GM23338 (cell line): ENCODE data around the gene DLEU7.

ENCODE experiments used
- CREB1 ChIP-seq: fragments of 250-450 bp; sonication (Bioruptor Pico); IDR thresholded peaks from 2 replicates; pipeline ENCODE4 v1.5.0; 2020; ENCODE audit warnings: low read depth, mild to moderate bottlenecking, moderate library complexity
- EZH2 ChIP-seq: fragments of 200-600 bp; sonication (generic); IDR thresholded peaks from one replicate; pipeline ENCODE4 v1.8.0; 2017; ENCODE audit warnings: antibody characterized with exemption, mild to moderate bottlenecking, low read depth; ENCODE audit not compliant: unreplicated experiment
- EZH2phosphoT487 ChIP-seq: fragments of 200-600 bp; sonication (generic); IDR thresholded peaks from one replicate; pipeline ENCODE4 v1.8.1; 2018; ENCODE audit warnings: antibody characterized with exemption; ENCODE audit not compliant: unreplicated experiment
- JUNB ChIP-seq: IDR thresholded peaks from one replicate; pipeline ENCODE4 v1.6.1; 2016; ENCODE audit warnings: antibody characterized with exemption; ENCODE audit not compliant: unreplicated experiment
- POLR2AphosphoS5 ChIP-seq: IDR thresholded peaks from 2 replicates; pipeline ENCODE4 v1.6.1; 2016; ENCODE audit warnings: antibody characterized with exemption, low read depth
- STAT1 ChIP-seq: IDR thresholded peaks from one replicate; pipeline ENCODE4 v1.6.1; 2016; ENCODE audit warnings: antibody characterized with exemption; ENCODE audit not compliant: unreplicated experiment
- TF ChIP-seq, protein P1 (sequence below), 2 experiments: fragments of 200-600 bp in 1 of 2; sonication (generic) in 1 of 2; conservative IDR thresholded peaks; 2 replicates each; pipeline versions ENCODE4 v1.5.1 to v1.6.1; 2016 to 2017; ENCODE audit warnings: antibody characterized with exemption in 2 of 2, low read depth in 2 of 2, mild to moderate bottlenecking in 2 of 2, moderate library complexity in 1 of 2
- TF ChIP-seq, protein P2 (sequence below): IDR thresholded peaks from one replicate; pipeline ENCODE4 v1.6.1; 2018; ENCODE audit warnings: antibody characterized with exemption; ENCODE audit not compliant: unreplicated experiment

DNA sequence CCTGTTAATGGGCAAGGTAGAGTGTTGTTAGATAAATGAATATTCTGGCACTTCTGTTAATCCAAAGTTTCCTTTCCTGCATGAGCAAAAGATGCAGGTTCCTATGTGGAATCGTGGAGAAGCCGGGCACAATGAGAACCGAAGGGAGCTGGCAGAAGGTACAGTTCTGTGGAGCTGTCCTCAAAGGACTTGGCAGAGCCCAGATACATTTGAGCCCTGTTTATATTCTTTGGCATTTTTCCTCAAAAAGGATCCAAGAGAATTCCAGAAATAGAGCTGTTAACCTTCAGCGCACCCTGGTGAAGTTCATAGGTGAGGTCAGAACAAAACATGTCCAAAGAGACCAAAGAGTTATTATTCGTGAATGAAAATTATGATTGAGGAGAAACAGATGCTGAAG is 4.0 kb upstream of the DLEU7 start:
- TF ChIP-seq POLR2AphosphoS5 (no peak), EZH2phosphoT487 (no peak), EZH2 (no peak), STAT1 (no peak), JUNB (no peak), CREB1 (no peak)
- TF ChIP-seq, protein P1, sequence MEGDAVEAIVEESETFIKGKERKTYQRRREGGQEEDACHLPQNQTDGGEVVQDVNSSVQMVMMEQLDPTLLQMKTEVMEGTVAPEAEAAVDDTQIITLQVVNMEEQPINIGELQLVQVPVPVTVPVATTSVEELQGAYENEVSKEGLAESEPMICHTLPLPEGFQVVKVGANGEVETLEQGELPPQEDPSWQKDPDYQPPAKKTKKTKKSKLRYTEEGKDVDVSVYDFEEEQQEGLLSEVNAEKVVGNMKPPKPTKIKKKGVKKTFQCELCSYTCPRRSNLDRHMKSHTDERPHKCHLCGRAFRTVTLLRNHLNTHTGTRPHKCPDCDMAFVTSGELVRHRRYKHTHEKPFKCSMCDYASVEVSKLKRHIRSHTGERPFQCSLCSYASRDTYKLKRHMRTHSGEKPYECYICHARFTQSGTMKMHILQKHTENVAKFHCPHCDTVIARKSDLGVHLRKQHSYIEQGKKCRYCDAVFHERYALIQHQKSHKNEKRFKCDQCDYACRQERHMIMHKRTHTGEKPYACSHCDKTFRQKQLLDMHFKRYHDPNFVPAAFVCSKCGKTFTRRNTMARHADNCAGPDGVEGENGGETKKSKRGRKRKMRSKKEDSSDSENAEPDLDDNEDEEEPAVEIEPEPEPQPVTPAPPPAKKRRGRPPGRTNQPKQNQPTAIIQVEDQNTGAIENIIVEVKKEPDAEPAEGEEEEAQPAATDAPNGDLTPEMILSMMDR (conservative IDR thresholded peaks at IDR 0.05; ENCODE audit: low read depth in 2 of 2) = no peak
- TF ChIP-seq, protein P2, sequence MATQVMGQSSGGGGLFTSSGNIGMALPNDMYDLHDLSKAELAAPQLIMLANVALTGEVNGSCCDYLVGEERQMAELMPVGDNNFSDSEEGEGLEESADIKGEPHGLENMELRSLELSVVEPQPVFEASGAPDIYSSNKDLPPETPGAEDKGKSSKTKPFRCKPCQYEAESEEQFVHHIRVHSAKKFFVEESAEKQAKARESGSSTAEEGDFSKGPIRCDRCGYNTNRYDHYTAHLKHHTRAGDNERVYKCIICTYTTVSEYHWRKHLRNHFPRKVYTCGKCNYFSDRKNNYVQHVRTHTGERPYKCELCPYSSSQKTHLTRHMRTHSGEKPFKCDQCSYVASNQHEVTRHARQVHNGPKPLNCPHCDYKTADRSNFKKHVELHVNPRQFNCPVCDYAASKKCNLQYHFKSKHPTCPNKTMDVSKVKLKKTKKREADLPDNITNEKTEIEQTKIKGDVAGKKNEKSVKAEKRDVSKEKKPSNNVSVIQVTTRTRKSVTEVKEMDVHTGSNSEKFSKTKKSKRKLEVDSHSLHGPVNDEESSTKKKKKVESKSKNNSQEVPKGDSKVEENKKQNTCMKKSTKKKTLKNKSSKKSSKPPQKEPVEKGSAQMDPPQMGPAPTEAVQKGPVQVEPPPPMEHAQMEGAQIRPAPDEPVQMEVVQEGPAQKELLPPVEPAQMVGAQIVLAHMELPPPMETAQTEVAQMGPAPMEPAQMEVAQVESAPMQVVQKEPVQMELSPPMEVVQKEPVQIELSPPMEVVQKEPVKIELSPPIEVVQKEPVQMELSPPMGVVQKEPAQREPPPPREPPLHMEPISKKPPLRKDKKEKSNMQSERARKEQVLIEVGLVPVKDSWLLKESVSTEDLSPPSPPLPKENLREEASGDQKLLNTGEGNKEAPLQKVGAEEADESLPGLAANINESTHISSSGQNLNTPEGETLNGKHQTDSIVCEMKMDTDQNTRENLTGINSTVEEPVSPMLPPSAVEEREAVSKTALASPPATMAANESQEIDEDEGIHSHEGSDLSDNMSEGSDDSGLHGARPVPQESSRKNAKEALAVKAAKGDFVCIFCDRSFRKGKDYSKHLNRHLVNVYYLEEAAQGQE = no peak
